HG03565 (cell line): ENCODE measurements around the gene NET1.

ENCODE experiments used
- ATAC-seq: cut with Tn5 transposase; IDR thresholded peaks from one replicate; pipeline ENCODE4 v1.9.1; 2021; ENCODE audit warnings: mild to moderate bottlenecking, moderate library complexity; ENCODE audit not compliant: unreplicated experiment

Gene NET1

GRCh38 chr10:5441106-5441505, 28.7 kb downstream of the NET1 start:
- no peak for ATAC-seq

GRCh38 chr10:5442065-5442989, 30.0 kb downstream of the NET1 start:
- no peak for ATAC-seq

- ATAC-seq: peak; percentile 0
Observed at GRCh38 chr10:5442990-5443370, 30.6 kb downstream of the NET1 start.

GRCh38 chr10:5443429-5443828, 31.1 kb downstream of the NET1 start:
- ATAC-seq: peak; percentile 72

- no peak for ATAC-seq
Observed at GRCh38 chr10:5445006-5445405, 32.6 kb downstream of the NET1 start.

- no peak for ATAC-seq
Observed at GRCh38 chr10:5446390-5446926, 34.1 kb downstream of the NET1 start.

- ATAC-seq: no peak
Observed at GRCh38 chr10:5447056-5447455, 34.7 kb downstream of the NET1 start.

- peak; percentile 62 for ATAC-seq
Observed at GRCh38 chr10:5447611-5448071, 35.3 kb downstream of the NET1 start.

- no peak for ATAC-seq
Observed at GRCh38 chr10:5448333-5449001, 36.1 kb downstream of the NET1 start.

- ATAC-seq: no peak
Observed at GRCh38 chr10:5449227-5449626, 36.9 kb downstream of the NET1 start.

- ATAC-seq: no peak
Observed at GRCh38 chr10:5449823-5450222, 37.5 kb downstream of the NET1 start.

GRCh38 chr10:5450605-5451384, 38.4 kb downstream of the NET1 start:
- ATAC-seq: no peak

- ATAC-seq: no peak
Observed at GRCh38 chr10:5453749-5454489, 41.6 kb downstream of the NET1 start.

GRCh38 chr10:5456563-5456962, 44.2 kb downstream of the NET1 start:
- no peak for ATAC-seq

- no peak for ATAC-seq
Observed at GRCh38 chr10:5457741-5458140, 45.4 kb downstream of the NET1 start.

- ATAC-seq: no peak
Observed at GRCh38 chr10:5458425-5458824, 46.1 kb downstream of the NET1 start.

GRCh38 chr10:5458949-5459747, 46.8 kb downstream of the NET1 start:
- no peak for ATAC-seq

- ATAC-seq: no peak
Observed at GRCh38 chr10:5460468-5461202, 48.3 kb downstream of the NET1 start.

- ATAC-seq: no peak
Observed at GRCh38 chr10:5461203-5461588, 48.8 kb downstream of the NET1 start.
